ENCODE results near the gene HSPA12A. TPM values are rescaled to one million over a fixed set of nuclear protein-coding genes. Genes with fewer than 3 reads are reported as not detected.

HSPA12A gene
- total RNA-seq, 1 donor from 2014 or later, result 4.0 TPM

DNA sequence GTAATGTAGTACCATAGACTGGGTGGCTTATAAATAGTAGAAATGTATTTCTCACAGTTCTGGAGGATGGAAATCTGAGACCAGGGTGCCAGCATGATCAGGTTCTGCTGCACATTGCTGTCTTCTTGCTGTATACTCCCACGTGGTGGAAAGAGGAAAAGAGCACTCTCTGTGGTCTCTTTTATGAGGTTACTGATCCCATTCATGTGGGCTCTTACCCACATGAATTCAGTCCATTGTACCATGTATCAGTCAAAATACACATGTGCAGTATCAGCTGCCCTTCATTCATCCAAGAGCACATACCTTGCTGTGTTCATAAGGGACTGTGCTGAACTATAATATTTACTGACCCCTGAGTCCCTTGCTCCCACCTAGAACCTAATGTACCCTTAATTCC is 104.5 kb downstream of the HSPA12A start:
- Mint-ChIP-seq H3K27ac (ENCODE audit: unreplicated experiment) (no peak overlapping the region), H3K4me3 (ENCODE audit: unreplicated experiment) (no peak overlapping the region), H3K27me3 (ENCODE audit: unreplicated experiment) (peaks cover 5% of the 10 kb centered on the region), H3K36me3 (ENCODE audit: unreplicated experiment) (no peaks in the 10 kb centered on the region), H3K4me1 (ENCODE audit: unreplicated experiment) (no peaks in the 10 kb centered on the region), H3K9me3 (ENCODE audit: unreplicated experiment) (peaks cover 10% of the 10 kb centered on the region)
- TF ChIP-seq, protein P1, sequence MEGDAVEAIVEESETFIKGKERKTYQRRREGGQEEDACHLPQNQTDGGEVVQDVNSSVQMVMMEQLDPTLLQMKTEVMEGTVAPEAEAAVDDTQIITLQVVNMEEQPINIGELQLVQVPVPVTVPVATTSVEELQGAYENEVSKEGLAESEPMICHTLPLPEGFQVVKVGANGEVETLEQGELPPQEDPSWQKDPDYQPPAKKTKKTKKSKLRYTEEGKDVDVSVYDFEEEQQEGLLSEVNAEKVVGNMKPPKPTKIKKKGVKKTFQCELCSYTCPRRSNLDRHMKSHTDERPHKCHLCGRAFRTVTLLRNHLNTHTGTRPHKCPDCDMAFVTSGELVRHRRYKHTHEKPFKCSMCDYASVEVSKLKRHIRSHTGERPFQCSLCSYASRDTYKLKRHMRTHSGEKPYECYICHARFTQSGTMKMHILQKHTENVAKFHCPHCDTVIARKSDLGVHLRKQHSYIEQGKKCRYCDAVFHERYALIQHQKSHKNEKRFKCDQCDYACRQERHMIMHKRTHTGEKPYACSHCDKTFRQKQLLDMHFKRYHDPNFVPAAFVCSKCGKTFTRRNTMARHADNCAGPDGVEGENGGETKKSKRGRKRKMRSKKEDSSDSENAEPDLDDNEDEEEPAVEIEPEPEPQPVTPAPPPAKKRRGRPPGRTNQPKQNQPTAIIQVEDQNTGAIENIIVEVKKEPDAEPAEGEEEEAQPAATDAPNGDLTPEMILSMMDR (IDR thresholded peaks at IDR 0.05), result no peak
- DNase-seq (ENCODE audit: extremely low spot score, unreplicated experiment), result no peak

DNA sequence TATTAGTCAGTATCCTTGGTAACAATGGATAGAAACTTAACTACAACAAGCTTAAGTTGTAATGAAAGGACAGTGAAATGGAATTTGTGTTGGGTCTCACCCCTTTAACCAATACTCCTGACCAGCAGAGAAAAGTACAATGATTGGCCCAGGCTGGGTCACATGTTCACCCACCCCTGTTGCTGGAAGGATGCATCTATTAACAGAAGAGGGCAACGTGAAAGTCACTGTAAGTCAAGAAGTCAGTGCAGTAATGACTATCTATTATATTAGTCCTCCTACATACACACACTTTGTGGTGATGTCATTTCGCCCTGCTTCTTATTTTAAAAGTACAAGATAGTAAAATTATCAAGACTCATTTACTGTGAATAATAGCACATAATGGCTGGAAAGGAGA is 105.4 kb downstream of the HSPA12A start:
- no peak overlapping the region for H3K4me3 Mint-ChIP-seq (ENCODE audit: unreplicated experiment)
- TF ChIP-seq, protein P1 (IDR thresholded peaks at IDR 0.05), result no peak
- H3K27ac Mint-ChIP-seq (ENCODE audit: unreplicated experiment), result no peak overlapping the region
- no peak for DNase-seq (ENCODE audit: extremely low spot score, unreplicated experiment)
- no peaks in the 10 kb centered on the region for H3K36me3 Mint-ChIP-seq (ENCODE audit: unreplicated experiment)
- peaks cover 10% of the 10 kb centered on the region for H3K9me3 Mint-ChIP-seq (ENCODE audit: unreplicated experiment)
- H3K4me1 Mint-ChIP-seq (ENCODE audit: unreplicated experiment), result no peaks in the 10 kb centered on the region
- H3K27me3 Mint-ChIP-seq (ENCODE audit: unreplicated experiment), result peaks cover 5% of the 10 kb centered on the region

DNA sequence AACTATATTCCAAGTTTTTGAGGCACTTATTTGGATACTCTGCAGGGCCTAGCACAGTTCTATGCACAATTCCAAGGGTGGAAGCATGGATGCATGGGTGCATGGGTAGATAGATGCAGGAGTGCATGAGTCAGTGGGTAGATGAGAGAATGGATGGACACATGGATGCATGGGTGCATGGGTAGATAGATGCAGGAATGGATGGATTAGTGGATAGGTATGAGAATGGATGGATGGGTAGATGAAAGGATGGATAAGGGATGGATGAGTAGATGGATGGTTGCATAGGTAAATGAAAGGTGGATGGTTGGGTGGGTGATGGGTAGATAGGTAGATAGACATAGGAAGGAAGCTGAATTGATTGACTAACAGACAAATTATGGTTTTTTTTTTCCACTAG is 106.0 kb downstream of the HSPA12A start:
- H3K27me3 Mint-ChIP-seq (ENCODE audit: unreplicated experiment), result peaks cover 5% of the 10 kb centered on the region

DNA sequence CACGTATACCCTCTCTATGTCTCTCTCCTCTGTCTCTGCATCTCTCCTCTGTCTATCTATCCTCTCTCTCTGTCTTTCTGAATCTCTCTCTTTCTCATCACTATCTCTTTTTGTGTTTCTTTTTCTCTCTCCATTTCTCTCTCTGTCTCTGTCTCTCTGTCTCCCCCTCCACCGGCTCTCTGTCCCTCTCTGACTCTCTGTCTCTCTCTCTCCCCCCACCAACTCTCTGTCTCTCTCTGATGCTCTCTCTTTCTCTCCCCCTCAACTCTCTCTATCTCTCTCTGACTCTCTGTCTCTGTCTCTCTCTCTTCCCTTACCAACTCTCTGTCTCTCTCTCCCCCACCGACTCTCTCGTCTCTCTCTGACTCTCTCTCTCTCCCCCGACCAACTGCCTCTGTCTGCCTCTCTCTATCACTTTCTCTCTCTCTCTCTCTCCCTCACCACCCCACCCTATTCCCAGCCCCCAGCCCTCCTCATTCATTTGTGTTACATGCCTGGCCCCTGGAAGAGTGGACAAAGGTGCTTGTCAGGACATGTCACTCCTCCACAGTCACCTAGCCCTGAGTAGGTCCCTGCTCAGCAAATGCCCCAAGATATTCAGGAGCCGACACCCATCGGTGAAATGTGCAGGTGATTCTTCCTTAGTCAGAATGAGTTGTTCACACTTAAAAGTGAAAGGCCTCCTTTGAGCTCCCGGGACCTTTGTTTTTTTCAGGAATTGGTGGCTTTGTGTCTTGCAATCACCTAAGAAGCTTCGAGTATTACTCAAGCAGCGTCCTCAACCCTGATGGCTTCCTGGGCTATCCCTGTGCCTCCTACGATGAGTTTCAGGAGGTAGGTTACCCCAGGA is 108.0 kb downstream of the HSPA12A start:
- Mint-ChIP-seq H3K9me3 (ENCODE audit: unreplicated experiment) (no peaks in the 10 kb centered on the region), H3K4me1 (ENCODE audit: unreplicated experiment) (no peaks in the 10 kb centered on the region)
- TF ChIP-seq, protein P1 (IDR thresholded peaks at IDR 0.05), result no peak

More for the DNA sequence above, 106.0 kb downstream of the HSPA12A start:
- no peak for DNase-seq (ENCODE audit: extremely low spot score, unreplicated experiment)
- TF ChIP-seq, protein P1 (IDR thresholded peaks at IDR 0.05), result no peak
- Mint-ChIP-seq H3K9me3 (ENCODE audit: unreplicated experiment) (peaks cover 10% of the 10 kb centered on the region), H3K4me3 (ENCODE audit: unreplicated experiment) (no peak overlapping the region), H3K36me3 (ENCODE audit: unreplicated experiment) (no peaks in the 10 kb centered on the region), H3K27ac (ENCODE audit: unreplicated experiment) (no peak overlapping the region), H3K4me1 (ENCODE audit: unreplicated experiment) (no peaks in the 10 kb centered on the region)

DNA sequence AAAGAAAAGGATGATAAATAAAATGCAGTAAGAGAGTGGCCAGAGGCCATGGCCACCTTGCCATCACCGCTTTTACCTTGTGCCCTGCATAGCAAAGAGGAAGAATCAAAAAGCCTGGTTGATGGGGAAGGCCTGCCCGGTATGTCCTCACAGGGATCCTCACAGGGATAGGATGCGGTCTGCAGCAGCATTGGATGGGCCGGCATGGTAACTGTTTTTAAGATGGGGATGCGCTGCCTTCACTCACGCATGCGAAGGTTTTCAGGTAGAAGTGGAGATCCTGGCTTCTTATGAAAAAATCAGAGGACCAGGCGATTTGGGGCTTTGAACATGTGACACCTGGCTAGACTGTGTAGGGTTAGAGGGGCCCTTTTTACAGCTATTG is 109.2 kb downstream of the HSPA12A start:
- Mint-ChIP-seq H3K36me3 (ENCODE audit: unreplicated experiment) (no peaks in the 10 kb centered on the region), H3K4me3 (ENCODE audit: unreplicated experiment) (no peak overlapping the region), H3K27me3 (ENCODE audit: unreplicated experiment) (no peaks in the 10 kb centered on the region), H3K27ac (ENCODE audit: unreplicated experiment) (no peak overlapping the region), H3K4me1 (ENCODE audit: unreplicated experiment) (no peaks in the 10 kb centered on the region), H3K9me3 (ENCODE audit: unreplicated experiment) (no peaks in the 10 kb centered on the region)
- TF ChIP-seq, protein P1 (IDR thresholded peaks at IDR 0.05), result no peak
- no peak for DNase-seq (ENCODE audit: extremely low spot score, unreplicated experiment)

More for the DNA sequence above, 108.0 kb downstream of the HSPA12A start:
- Mint-ChIP-seq H3K4me3 (ENCODE audit: unreplicated experiment) (no peak overlapping the region), H3K27me3 (ENCODE audit: unreplicated experiment) (no peaks in the 10 kb centered on the region), H3K27ac (ENCODE audit: unreplicated experiment) (no peak overlapping the region), H3K36me3 (ENCODE audit: unreplicated experiment) (no peaks in the 10 kb centered on the region)
- peak; percentile 34 for DNase-seq (ENCODE audit: extremely low spot score, unreplicated experiment)
